Testis (tissue), 3 donors: ENCODE data around the gene TFEB. TPM values are rescaled to one million over a fixed set of nuclear protein-coding genes. Genes with fewer than 3 reads are reported as not detected.

Experiments used
- DNase-seq: peaks from one replicate; pipeline ENCODE4 v3.0.0-alpha.2; 2019
- H3K27ac ChIP-seq, 2 donors: fragments of 200-600 bp; sonication (generic); one replicate each; pipeline ENCODE4 v1.5.1; 2019
- H3K27me3 ChIP-seq: fragments of 200-600 bp; sonication (generic); one replicate; pipeline ENCODE4 v1.5.1; 2019
- H3K36me3 ChIP-seq: fragments of 200-600 bp; sonication (generic); one replicate; pipeline ENCODE4 v1.5.1; 2017; ENCODE audit warnings: low read depth; ENCODE audit errors: missing control alignments
- H3K4me1 ChIP-seq: fragments of 200-600 bp; sonication (generic); one replicate; pipeline ENCODE4 v1.5.1; 2019
- H3K4me3 ChIP-seq, 2 donors: fragments of 200-600 bp; sonication (generic); one replicate each; pipeline ENCODE4 v1.5.1; 2017 to 2019
- H3K9me3 ChIP-seq: fragments of 200-600 bp; sonication (generic); one replicate; pipeline ENCODE4 v1.5.1; 2017
- CTCF ChIP-seq, 3 experiments: fragments of 450-650 bp in 2 of 3; fragments of 200-600 bp in 1 of 3; sonication (generic) in 1 of 3; IDR thresholded peaks; one replicate each; pipeline ENCODE4 v1.5.1; 2016 to 2019; ENCODE audit warnings: antibody characterized with exemption in 3 of 3, mild to moderate bottlenecking in 2 of 3, moderate library complexity in 1 of 3
- POLR2A ChIP-seq: fragments of 450-650 bp; IDR thresholded peaks from one replicate; pipeline ENCODE4 v1.6.1; 2017; ENCODE audit warnings: antibody characterized with exemption, mild to moderate bottlenecking, moderate library complexity
- WGBS, 2 donors: methylation state at CpG; one replicate each; pipeline ENCODE4 v1.1.5; 2018; 5-methylcytosine and 5-hydroxymethylcytosine counted together
- intact Hi-C: fragments of 100-400 bp; cut with DNase I; formaldehyde crosslinking; loops from one replicate; pipeline ENCODE4 v1.15.1; 2023; ENCODE audit warnings: low total_unique reads
- polyA plus RNA-seq: library from polyadenylated mRNA; stranded (reverse); fragments of 350-450 nt; fragmentation: Illumina TruSeq; extraction: RNeasy Lipid Tissue Mini Kit (QIAGEN cat#74804); gene quantifications from one replicate; pipeline ENCODE4 v1.2.3, GENCODE V29; 2014; ENCODE audit warnings: low read depth, low replicate concordance; ENCODE audit not compliant: insufficient read depth
- total RNA-seq, 2 donors: library from RNA; depleted of rRNA; stranded (reverse); fragments of >200 nt; gene quantifications; one replicate each; pipeline ENCODE4 v1.2.3, GENCODE V29; 2016

The TFEB gene
- total and polyA plus RNA-seq, 3 donors from 2014 or later: 4.5 to 6.3 (median 5.2) TPM

GRCh38 chr6:41724228-41724580 lies 11.2 kb downstream of the TFEB start:
- Histone ChIP-seq H3K9me3 (no peaks in the 10 kb centered on the region), H3K36me3 (no peaks in the 10 kb centered on the region), H3K27me3 (no peaks in the 10 kb centered on the region), H3K4me1 (peaks cover 16% of the 10 kb centered on the region), H3K4me3 (no peak overlapping the region), H3K27ac (no peak overlapping the region)
- intact Hi-C loops: no loop called here
- 54 to 56% methylated on average over 7 of the region's 7 CpGs for WGBS, 2 donors
- no peak for DNase-seq
- TF ChIP-seq POLR2A (no peak), CTCF (IDR thresholded peaks at IDR 0.05) (no peak)

GRCh38 chr6:41723530-41724227 lies 11.7 kb downstream of the TFEB start:
- no peak overlapping the region for H3K4me3 ChIP-seq
- H3K27me3 ChIP-seq: no peaks in the 10 kb centered on the region
- no peaks in the 10 kb centered on the region for H3K36me3 ChIP-seq
- H3K4me1 ChIP-seq: peaks cover 16% of the 10 kb centered on the region
- intact Hi-C loops: no loop called here
- no peak overlapping the region for H3K27ac ChIP-seq
- no peak for TF ChIP-seq CTCF (IDR thresholded peaks at IDR 0.05)
- no peak for TF ChIP-seq POLR2A
- no peaks in the 10 kb centered on the region for H3K9me3 ChIP-seq
- DNase-seq: peak; percentile 50
- WGBS, 2 donors: 55 to 66% methylated on average over 9 to 21 of the region's 21 CpGs

DNA sequence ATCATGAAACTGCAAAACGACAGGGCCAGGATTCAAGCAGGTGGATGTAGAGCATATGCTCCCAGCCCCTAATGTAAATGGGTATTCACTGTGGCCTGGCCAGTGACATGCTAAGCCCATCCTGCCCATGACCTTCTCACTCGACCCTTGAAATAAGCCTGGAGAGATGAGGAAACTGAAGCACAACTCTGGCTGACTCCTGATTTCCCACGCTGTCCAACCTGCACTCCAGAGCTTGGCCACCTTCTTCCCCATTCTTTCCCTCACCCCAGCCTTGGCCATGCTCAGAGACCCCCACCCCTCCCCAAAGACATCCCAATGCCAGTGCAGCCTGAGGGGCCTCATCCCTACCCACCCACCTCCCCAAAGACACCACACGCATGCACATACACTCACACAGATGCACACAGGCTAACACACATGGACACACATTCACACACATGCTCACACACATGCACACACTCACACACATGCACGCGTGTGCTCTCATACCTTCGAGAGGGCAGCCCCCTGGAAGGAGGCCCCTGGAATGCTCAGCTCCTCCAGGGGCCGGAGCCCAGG lies 12.4 kb downstream of the TFEB start:
- 69 to 75% methylated on average over 6 to 8 of the region's 8 CpGs for WGBS, 2 donors
- H3K27ac ChIP-seq: no peak overlapping the region
- no peak for DNase-seq
- H3K9me3 ChIP-seq: no peaks in the 10 kb centered on the region
- H3K4me3 ChIP-seq: no peak overlapping the region
- TF ChIP-seq CTCF (IDR thresholded peaks at IDR 0.05): no peak
- no peak for TF ChIP-seq POLR2A
- peaks cover 16% of the 10 kb centered on the region for H3K4me1 ChIP-seq
- no peaks in the 10 kb centered on the region for H3K27me3 ChIP-seq
- intact Hi-C loops: no loop called here
- no peaks in the 10 kb centered on the region for H3K36me3 ChIP-seq

- no peak for TF ChIP-seq CTCF (IDR thresholded peaks at IDR 0.05)
- no peak for TF ChIP-seq POLR2A
- Histone ChIP-seq H3K4me1 (peaks cover 24% of the 10 kb centered on the region), H3K4me3 (no peak overlapping the region), H3K27ac (no peak overlapping the region), H3K9me3 (no peaks in the 10 kb centered on the region), H3K36me3 (no peaks in the 10 kb centered on the region), H3K27me3 (no peaks in the 10 kb centered on the region)
- WGBS, 2 donors: 96 to 100% methylated on average over 3 of the region's 3 CpGs
- intact Hi-C loops: no loop called here
- DNase-seq: no peak
Measured at GRCh38 chr6:41721414-41721813, 14.0 kb downstream of the TFEB start.

GRCh38 chr6:41720783-41721182 lies 14.6 kb downstream of the TFEB start:
- no peak overlapping the region for H3K27ac ChIP-seq
- no peaks in the 10 kb centered on the region for H3K36me3 ChIP-seq
- intact Hi-C loops: no loop called here
- peaks cover 29% of the 10 kb centered on the region for H3K4me1 ChIP-seq
- no peaks in the 10 kb centered on the region for H3K27me3 ChIP-seq
- no peaks in the 10 kb centered on the region for H3K9me3 ChIP-seq
- no peak for TF ChIP-seq POLR2A
- TF ChIP-seq CTCF (IDR thresholded peaks at IDR 0.05): no peak
- WGBS, 2 donors: 79 to 100% methylated on average over 2 of the region's 2 CpGs
- DNase-seq: no peak
- no peak overlapping the region for H3K4me3 ChIP-seq
